DLD1 (cell line): Measurements from ENCODE around the gene PDE6A.
"Not testable (repeated sequence)": the region's sequence is repeated elsewhere in the genome, so short reads cannot be mapped to it uniquely, and the experiment has no call there.

Source experiments
- in situ Hi-C: cut with HindIII; loops from 2 replicates; pipeline ENCODE4 v1.10.0; 2017; ENCODE audit warnings: low sequenced_read_pairs

The PDE6A gene

DNA sequence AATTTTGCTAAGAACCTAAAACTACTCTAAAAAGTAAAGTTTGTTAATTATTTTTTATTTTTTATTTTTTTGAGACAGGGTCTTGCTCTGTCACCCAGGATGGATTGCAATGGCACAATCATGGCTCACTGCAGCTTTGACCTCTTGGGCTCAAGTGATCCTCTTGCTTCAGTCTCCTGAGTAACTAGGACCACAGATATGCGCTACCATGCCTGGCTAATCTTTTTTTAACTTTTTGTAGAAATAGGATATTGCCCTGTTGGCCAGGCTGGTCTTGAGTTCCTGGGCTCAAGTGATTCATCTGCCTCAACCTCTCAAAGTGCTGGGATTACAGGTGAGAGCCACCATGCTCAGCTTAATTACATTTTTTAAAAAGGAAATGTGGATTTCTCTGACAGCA is 45.8 kb downstream of the PDE6A start:
- in situ Hi-C loops: no loop called here

DNA sequence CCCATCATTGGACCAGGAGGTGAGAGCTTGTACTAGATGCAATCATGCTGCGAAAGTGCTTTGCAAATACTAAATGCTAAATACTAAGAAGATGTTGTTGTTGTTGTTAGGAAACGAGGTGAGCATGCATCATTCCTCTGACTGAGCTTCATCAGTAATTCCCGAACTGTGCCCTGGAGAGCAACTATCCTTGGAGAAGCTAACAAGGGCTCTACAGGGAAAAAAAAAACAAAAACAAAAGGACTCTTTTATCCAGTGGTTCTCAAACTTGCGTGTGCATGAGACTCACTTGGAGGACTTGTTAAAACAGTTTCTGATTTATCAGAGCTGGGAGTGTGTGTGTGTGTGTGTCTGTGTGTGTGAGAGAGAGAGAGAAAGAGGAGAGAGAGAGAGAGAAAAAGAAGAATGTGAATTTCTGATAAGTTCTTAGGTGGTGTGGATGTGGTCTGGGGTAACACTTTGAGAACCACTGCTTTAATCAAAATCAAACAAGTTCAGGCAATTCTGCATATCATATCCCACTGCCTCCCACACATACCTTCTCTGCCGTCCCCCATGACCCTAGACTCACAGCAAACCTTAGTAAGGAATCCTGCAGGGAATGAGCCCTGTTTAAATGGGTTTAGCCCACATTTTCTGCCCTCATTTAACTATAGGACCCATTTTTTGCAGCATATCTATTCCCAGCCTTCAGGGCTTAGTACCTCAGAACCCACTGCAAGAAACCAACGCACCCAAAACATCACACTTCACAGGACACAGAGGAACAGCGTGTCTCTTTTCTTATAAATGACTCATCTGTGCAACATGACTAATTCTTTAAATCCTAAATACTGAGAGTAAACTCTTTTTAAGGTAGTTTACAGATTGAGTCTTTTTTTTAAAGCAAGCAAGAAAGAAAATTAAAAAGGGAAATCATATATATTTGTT is 48.9 kb downstream of the PDE6A start:
- in situ Hi-C loops: no loop called here

GRCh38 chr5:149894237-149894636 is 50.4 kb downstream of the PDE6A start:
- in situ Hi-C loops: no loop called here

- in situ Hi-C loops: no loop called here
Measured at GRCh38 chr5:149893403-149893931, 51.1 kb downstream of the PDE6A start.

DNA sequence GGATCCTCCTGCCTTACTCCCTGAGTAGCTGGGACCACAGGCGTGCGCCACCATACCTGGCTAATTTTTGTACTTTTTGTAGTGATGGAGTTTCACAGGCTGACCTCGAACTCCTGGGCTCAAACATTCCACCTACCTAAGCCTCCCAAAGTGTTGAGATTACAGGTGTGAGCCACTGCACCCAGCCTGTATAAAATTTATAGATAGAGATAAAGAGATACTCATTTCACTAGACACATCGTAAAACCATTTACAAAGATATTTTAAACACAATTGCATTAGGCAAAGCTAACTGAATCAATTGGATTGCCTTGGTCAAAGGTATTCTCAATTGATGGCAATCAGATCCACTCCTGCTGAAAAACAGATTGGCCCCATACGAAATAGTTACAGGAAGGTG is 52.0 kb downstream of the PDE6A start:
- in situ Hi-C loops: no loop called here

DNA sequence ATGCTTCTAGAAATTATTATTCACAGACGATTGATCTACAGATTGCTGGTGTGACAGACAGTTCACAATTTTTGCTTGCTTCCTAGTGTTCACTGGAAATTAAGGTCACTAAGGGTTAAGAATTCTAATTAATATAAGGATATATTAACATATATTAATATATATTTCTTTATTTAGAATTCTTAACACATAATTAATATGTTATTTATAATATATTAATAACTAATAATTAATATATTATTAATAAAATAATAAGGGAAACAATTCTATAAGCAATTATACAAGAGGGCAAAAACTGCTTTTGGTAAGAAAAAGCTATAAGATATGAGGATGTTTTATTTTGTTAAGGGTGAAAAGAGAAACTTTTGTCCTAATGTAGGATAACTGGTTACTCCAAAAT is 56.3 kb downstream of the PDE6A start:
- in situ Hi-C loops: no loop called here

GRCh38 chr5:149887622-149888183 is 56.9 kb downstream of the PDE6A start:
- in situ Hi-C loops: no loop called here

DNA sequence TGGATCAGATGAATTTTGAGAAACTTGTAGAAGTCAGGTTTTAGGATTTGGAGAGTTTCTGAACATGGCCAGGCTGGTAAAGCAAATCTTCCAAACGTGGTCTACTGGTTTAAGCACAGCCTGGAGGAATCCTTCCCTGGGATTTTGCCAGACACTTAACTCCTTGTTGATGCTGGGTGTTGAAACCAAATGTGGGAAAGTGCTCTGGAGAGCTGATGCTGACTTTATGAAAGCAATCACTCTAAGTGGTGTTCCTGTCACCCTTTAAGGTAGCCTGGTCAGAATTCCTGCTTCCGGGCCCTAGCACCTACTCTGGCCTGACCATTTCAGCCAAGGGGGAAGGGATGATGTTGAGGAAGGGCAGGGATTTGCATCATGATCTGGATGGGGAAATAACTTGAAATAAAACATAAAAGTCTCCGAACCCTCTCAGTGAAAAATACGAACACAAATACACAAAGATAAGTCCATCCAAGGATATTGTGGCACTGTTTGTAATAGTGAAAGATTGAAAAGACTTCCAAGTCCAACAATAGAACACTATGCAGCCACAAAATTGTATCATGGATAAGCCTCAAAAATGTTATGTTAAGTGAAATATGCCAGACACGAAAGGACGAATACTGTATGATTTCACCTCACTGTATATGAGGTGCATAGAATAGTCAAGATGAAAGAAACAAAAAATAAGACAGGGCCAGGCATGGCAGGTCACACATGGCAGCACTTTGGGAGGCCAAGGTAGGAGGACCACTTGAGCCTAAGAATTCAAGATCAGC is 57.7 kb downstream of the PDE6A start:
- in situ Hi-C loops: no loop called here

DNA sequence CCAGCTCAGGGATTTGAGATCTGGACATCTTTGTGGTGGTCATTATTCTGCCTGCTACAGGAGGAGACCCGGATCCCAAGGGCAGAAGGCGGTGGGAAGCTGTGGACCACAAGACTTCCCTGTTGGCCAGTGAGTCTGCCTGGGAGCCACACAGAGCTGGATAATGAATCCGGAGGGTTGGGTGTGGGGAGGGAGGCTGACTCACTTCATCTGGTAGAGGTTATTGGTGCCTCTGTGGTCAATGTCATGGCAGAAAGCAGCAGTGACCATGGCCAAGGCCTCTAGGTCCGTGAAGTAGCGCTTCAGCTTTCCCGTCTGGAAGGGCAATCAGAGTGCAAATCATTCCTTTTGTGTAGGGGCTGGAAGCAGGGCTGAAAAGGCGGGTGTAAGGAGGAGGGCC is 58.5 kb downstream of the PDE6A start:
- in situ Hi-C loops: no loop called here

DNA sequence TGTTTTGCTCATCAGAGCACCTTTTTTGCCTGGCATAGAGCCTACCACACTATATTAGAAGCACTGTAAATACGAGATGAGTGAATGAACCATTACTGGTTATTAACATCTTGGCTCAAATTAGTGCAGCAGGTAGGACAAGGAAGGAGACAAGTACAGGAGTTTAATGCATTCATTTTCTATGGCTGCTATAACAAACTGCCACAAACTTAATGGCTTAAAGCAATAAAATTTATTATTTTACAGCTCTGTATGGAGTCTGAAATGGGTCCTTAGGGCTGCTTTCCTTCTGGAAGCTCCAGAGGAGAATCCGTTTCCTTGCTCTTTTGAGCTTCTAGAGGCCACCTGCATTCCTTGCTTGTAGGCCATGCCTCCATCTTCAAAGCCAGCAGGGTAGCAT is 59.1 kb downstream of the PDE6A start:
- in situ Hi-C loops: no loop called here

DNA sequence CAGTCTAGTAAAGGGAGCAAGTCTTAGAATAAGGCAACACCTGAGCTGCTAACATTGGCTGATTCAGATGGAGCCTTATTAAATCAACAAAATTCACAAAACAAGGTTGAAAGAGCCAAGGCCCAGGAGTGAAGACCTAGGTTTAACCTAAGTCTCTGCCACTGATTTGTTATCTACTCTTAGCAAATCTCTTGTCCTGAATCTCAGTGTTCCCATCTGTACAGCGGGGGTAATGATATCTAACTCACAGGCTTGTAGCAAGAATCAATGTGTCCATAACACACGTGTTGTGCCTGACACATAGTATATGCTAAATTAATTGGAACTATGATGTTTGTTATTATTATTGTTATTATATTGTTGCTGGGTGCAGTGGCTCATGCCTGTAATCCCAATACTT is 61.0 kb downstream of the PDE6A start:
- in situ Hi-C loops: no loop called here

GRCh38 chr5:149882633-149883032 is 62.0 kb downstream of the PDE6A start:
- in situ Hi-C loops: not testable (repeated sequence)

- in situ Hi-C loops: no loop called here
Measured at GRCh38 chr5:149881874-149882273, 62.7 kb downstream of the PDE6A start.

- in situ Hi-C loops: no loop called here
Measured at GRCh38 chr5:149881069-149881622, 63.4 kb downstream of the PDE6A start.

DNA sequence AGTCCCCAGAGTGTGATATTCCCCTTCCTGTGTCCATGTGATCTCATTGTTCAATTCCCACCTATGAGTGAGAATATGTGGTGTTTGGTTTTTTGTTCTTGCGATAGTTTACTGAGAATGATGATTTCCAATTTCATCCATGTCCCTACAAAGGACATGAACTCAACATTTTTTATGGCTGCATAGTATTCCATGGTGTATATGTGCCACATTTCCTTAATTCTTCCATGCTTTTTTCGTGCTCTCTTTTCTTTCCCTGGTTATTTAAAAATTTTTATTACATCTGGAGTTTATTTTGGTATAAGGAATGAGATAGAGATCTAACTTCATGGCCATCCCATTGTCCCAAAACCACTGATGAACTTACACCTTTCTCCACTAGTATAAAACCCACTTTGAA is 65.0 kb downstream of the PDE6A start:
- in situ Hi-C loops: not testable (repeated sequence)

DNA sequence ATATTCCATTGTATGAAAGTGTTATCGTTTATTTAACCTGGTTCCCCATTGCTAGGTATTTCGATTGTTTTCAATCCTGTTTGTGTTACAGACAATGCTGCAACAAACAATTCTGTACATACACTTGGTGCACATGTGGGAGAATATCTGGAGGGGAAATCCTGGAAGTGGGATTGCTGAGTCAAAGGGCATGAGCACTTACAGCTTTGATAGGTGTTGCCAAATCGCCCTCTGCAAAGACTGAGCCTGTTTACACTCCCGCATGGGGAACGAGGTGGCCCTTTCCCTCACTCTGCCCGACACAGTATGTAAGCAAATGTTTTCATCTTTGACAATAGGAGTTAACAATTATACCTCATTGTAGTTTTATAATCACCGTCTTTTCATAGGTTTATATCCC is 66.2 kb downstream of the PDE6A start:
- in situ Hi-C loops: no loop called here

DNA sequence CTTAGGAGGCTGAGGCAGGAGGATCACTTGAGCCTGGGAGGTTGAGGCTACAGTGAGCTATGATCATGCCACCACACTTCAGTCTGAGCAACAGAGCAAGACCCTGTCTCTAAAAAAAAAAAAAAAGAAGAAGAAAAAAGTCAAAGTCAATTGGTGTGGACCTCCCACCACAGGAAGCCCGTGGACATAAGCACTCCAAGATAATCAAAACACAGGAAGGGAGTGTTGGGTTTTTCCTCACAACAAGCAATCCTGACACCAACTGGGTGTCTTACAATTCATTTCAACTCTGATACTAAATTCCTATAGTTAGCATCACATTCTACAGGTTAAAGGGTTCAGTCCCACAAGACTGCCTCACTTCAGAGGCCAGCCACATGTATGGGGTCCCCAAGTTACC is 70.7 kb downstream of the PDE6A start:
- in situ Hi-C loops: no loop called here

- in situ Hi-C loops: no loop called here
Measured at GRCh38 chr5:149872351-149873040, 72.1 kb downstream of the PDE6A start.

GRCh38 chr5:149871471-149871870 is 73.1 kb downstream of the PDE6A start:
- in situ Hi-C loops: no loop called here

DNA sequence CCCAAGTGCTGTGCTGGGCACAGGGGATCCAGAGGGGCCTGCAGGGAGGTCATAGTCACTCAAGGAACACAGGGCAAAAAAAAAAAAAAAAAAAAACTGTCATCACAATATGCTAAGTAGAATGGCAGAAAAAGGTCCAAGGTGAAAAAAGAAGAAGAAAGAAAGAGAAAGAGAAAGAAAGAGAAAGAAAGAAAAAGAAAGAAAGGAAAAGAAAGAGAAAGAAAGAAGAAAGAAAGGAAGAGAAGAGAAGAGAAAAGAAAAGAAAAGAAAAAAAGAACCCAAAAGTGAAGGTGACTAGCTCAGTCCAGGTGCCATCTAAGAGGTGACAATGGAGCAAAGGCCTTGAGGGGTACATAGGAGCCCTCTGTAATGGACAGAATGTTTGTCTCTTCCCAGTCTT is 73.9 kb downstream of the PDE6A start:
- in situ Hi-C loops: no loop called here

DNA sequence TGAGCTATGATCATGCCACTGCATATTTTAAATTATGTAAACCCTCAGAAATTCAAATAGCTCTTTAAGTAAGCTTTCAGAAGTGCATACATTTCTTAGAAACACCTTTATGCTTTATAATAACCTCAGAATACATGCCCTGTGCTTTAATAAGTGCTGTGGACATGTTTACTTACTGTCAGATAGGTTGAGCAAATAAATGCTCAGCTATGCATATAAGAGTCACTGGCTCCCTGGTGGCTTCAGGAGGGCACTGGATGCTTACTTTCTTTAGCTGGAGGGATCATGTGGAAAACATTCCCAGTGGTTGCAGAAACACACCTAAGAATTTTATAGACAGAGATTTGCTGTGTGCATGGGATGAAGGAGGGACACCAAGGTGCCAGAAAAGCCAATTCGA is 74.4 kb downstream of the PDE6A start:
- in situ Hi-C loops: no loop called here
